Vagina (tissue), 2 donors: Measurements from ENCODE around the gene IQGAP2. TPM values are rescaled to one million over a fixed set of nuclear protein-coding genes. Genes with fewer than 3 reads are reported as not detected.

ENCODE experiments used
- DNase-seq, 2 donors: peaks; one replicate each; pipeline ENCODE4 v3.0.0-alpha.2; 2017; ENCODE audit errors: extremely low spot score in 2 of 2
- H3K27ac ChIP-seq: fragments of 200-600 bp; sonication (generic); one replicate; pipeline ENCODE4 v1.5.1; 2019
- H3K27me3 ChIP-seq: fragments of 200-600 bp; sonication (generic); one replicate; pipeline ENCODE4 v1.5.1; 2019
- H3K36me3 ChIP-seq, 2 donors: fragments of 200-600 bp; sonication (generic); one replicate each; pipeline ENCODE4 v1.5.1; 2017 to 2019
- H3K4me1 ChIP-seq: fragments of 200-600 bp; sonication (generic); one replicate; pipeline ENCODE4 v1.5.1; 2019
- H3K4me3 ChIP-seq, 2 donors: fragments of 200-600 bp; sonication (generic); 1 replicate in 1 of 2; 2 replicates in 1 of 2; pipeline ENCODE4 v1.5.1; 2016 to 2019
- H3K9me3 ChIP-seq: fragments of 200-600 bp; sonication (generic); one replicate; pipeline ENCODE4 v1.5.1; 2019
- POLR2A ChIP-seq, 2 donors: fragments of 450-650 bp; IDR thresholded peaks; one replicate each; pipeline ENCODE4 v1.6.1; 2017; ENCODE audit warnings: antibody characterized with exemption in 2 of 2, mild to moderate bottlenecking in 2 of 2, moderate library complexity in 2 of 2
- POLR2AphosphoS5 ChIP-seq, 2 donors: sonication (generic); formaldehyde crosslinking; IDR thresholded peaks; one replicate each; pipeline ENCODE4 v1.9.0; 2017; ENCODE audit warnings: antibody characterized with exemption in 2 of 2, mild to moderate bottlenecking in 2 of 2, low read depth in 1 of 2; ENCODE audit not compliant: insufficient read depth in 1 of 2
- intact Hi-C: fragments of 100-400 bp; cut with DNase I; formaldehyde crosslinking; loops from one replicate; pipeline ENCODE4 v1.15.1; 2023
- total RNA-seq: library from RNA; depleted of rRNA; stranded (reverse); fragments of >200 nt; gene quantifications from one replicate; pipeline ENCODE4 v1.2.3, GENCODE V29; 2016
- TF ChIP-seq, protein P1 (sequence below), 3 experiments: fragments of 450-650 bp in 2 of 3; fragments of 200-600 bp in 1 of 3; sonication (generic) in 1 of 3; IDR thresholded peaks; one replicate each; pipeline ENCODE4 v1.5.1; 2017 to 2019; ENCODE audit warnings: antibody characterized with exemption in 3 of 3, mild to moderate bottlenecking in 2 of 3, moderate library complexity in 2 of 3

IQGAP2 gene
- total RNA-seq, 1 donor from 2014 or later: 8.6 TPM

DNA sequence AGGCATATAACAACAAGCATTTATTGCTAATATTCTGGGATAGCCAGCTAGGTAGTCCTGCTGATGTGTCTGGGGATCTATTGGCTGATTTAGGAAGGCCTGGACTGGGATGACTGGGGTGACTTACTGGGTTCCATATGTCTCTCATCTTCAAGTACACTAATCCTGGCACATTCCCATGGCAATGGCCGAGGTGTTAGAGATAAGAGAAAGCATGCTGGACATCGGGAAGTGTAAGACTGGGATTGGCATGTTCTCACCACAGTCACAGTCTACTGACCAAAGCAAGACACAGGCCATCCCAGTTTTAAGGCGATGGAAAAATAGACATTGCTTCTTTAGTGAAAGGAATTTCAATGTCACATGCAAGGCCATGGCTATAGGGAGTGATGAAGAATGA is 342.6 kb downstream of the IQGAP2 start:
- Histone ChIP-seq H3K27me3 (no peaks in the 10 kb centered on the region), H3K4me1 (no peaks in the 10 kb centered on the region), H3K4me3 (no peak overlapping the region), H3K9me3 (no peaks in the 10 kb centered on the region), H3K27ac (no peak overlapping the region), H3K36me3 (no peaks in the 10 kb centered on the region)
- intact Hi-C loops: no loop called here
- TF ChIP-seq, protein P1, sequence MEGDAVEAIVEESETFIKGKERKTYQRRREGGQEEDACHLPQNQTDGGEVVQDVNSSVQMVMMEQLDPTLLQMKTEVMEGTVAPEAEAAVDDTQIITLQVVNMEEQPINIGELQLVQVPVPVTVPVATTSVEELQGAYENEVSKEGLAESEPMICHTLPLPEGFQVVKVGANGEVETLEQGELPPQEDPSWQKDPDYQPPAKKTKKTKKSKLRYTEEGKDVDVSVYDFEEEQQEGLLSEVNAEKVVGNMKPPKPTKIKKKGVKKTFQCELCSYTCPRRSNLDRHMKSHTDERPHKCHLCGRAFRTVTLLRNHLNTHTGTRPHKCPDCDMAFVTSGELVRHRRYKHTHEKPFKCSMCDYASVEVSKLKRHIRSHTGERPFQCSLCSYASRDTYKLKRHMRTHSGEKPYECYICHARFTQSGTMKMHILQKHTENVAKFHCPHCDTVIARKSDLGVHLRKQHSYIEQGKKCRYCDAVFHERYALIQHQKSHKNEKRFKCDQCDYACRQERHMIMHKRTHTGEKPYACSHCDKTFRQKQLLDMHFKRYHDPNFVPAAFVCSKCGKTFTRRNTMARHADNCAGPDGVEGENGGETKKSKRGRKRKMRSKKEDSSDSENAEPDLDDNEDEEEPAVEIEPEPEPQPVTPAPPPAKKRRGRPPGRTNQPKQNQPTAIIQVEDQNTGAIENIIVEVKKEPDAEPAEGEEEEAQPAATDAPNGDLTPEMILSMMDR (IDR thresholded peaks at IDR 0.05): no peak
- TF ChIP-seq POLR2A (IDR thresholded peaks at IDR 0.05): no peak
- TF ChIP-seq POLR2AphosphoS5 (IDR thresholded peaks at IDR 0.05; ENCODE audit: insufficient read depth in 1 of 2, low read depth in 1 of 2): no peak
- DNase-seq: no peak

- no peak for TF ChIP-seq POLR2A (IDR thresholded peaks at IDR 0.05)
- TF ChIP-seq, protein P1 (IDR thresholded peaks at IDR 0.05): no peak
- no peak for TF ChIP-seq POLR2AphosphoS5 (IDR thresholded peaks at IDR 0.05; ENCODE audit: insufficient read depth in 1 of 2, low read depth in 1 of 2)
- intact Hi-C loops: no loop called here
- Histone ChIP-seq H3K4me3 (no peak overlapping the region), H3K36me3 (no peaks in the 10 kb centered on the region), H3K27ac (no peak overlapping the region), H3K4me1 (no peaks in the 10 kb centered on the region), H3K9me3 (no peaks in the 10 kb centered on the region), H3K27me3 (no peaks in the 10 kb centered on the region)
- no peak for DNase-seq
These were observed 343.6 kb downstream of the IQGAP2 start for GRCh38 chr5:76746677-76747076.

- Histone ChIP-seq H3K36me3 (no peaks in the 10 kb centered on the region), H3K4me3 (no peak overlapping the region), H3K27me3 (no peaks in the 10 kb centered on the region), H3K27ac (no peak overlapping the region), H3K4me1 (no peaks in the 10 kb centered on the region), H3K9me3 (no peaks in the 10 kb centered on the region)
- TF ChIP-seq POLR2AphosphoS5 (IDR thresholded peaks at IDR 0.05; ENCODE audit: insufficient read depth in 1 of 2, low read depth in 1 of 2) (no peak), POLR2A (IDR thresholded peaks at IDR 0.05) (no peak)
- TF ChIP-seq, protein P1 (IDR thresholded peaks at IDR 0.05): no peak
- DNase-seq: no peak
- intact Hi-C loops: no loop called here
These were observed 344.6 kb downstream of the IQGAP2 start for GRCh38 chr5:76747706-76748105.

DNA sequence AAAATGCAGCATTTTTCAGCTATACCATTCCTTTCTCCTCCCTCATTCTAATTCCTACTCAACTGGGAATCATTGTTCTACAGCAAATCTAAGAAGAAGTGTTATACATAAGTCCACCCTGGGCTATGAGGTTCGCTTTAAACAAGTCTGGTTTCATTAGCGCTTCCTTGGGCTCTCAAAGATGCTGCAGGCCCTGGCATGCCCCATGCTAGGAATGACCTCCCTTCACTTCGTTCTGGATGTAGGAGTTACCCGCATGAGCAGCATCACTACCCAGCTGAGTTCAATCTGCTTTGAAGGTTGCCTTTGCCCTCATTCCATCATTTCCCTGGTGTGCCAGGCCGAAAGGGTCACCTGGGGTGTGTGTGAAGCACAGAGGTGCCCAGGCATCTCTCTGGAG is 348.2 kb downstream of the IQGAP2 start:
- H3K4me1 ChIP-seq: no peaks in the 10 kb centered on the region
- no peak overlapping the region for H3K4me3 ChIP-seq
- TF ChIP-seq, protein P1 (IDR thresholded peaks at IDR 0.05): no peak
- TF ChIP-seq POLR2A (IDR thresholded peaks at IDR 0.05) (no peak), POLR2AphosphoS5 (IDR thresholded peaks at IDR 0.05; ENCODE audit: insufficient read depth in 1 of 2, low read depth in 1 of 2) (no peak)
- no peaks in the 10 kb centered on the region for H3K27me3 ChIP-seq
- no peak overlapping the region for H3K27ac ChIP-seq
- no peaks in the 10 kb centered on the region for H3K9me3 ChIP-seq
- no peaks in the 10 kb centered on the region for H3K36me3 ChIP-seq
- DNase-seq: no peak
- intact Hi-C loops: no loop called here

GRCh38 chr5:76754668-76755078 is 351.6 kb downstream of the IQGAP2 start:
- no peaks in the 10 kb centered on the region for H3K36me3 ChIP-seq
- TF ChIP-seq POLR2A (IDR thresholded peaks at IDR 0.05) (no peak), POLR2AphosphoS5 (IDR thresholded peaks at IDR 0.05; ENCODE audit: insufficient read depth in 1 of 2, low read depth in 1 of 2) (no peak)
- TF ChIP-seq, protein P1 (IDR thresholded peaks at IDR 0.05): no peak
- no peaks in the 10 kb centered on the region for H3K9me3 ChIP-seq
- H3K27ac ChIP-seq: no peak overlapping the region
- H3K27me3 ChIP-seq: no peaks in the 10 kb centered on the region
- no peaks in the 10 kb centered on the region for H3K4me1 ChIP-seq
- intact Hi-C loops: no loop called here
- no peak overlapping the region for H3K4me3 ChIP-seq
- no peak for DNase-seq
